Adrenal gland (tissue), 12 donors: ENCODE data around the gene SLC22A5. TPM values are rescaled to one million over a fixed set of nuclear protein-coding genes. Genes with fewer than 3 reads are reported as not detected.

Source experiments
- DNase-seq, 7 donors: peaks; one replicate each; pipeline ENCODE4 v3.0.0-alpha.2; 2019 to 2020
- H3K27ac ChIP-seq, 5 donors: fragments of 200-600 bp; sonication (generic) in 4 of 5; 1 replicate in 3 of 5; 2 replicates in 2 of 5; pipeline versions ENCODE4 v1.5.1 to v1.8.0; 2016 to 2020; ENCODE audit warnings: mild to moderate bottlenecking in 1 of 5
- H3K27me3 ChIP-seq: fragments of 200-600 bp; 2 replicates; pipeline ENCODE4 v1.8.0; 2021
- H3K36me3 ChIP-seq, 2 donors: fragments of 200-600 bp; replicated peaks in 1 of 2; 1 replicate in 1 of 2; 2 replicates in 1 of 2; pipeline versions ENCODE4 v1.5.1 to v1.8.0; 2018 to 2022
- H3K4me1 ChIP-seq, 2 donors: fragments of 200-600 bp; replicated peaks in 1 of 2; 1 replicate in 1 of 2; 2 replicates in 1 of 2; pipeline versions ENCODE4 v1.5.1 to v1.8.0; 2018 to 2021
- H3K4me3 ChIP-seq, 4 donors: fragments of 200-600 bp; sonication (generic) in 3 of 4; one replicate each; pipeline ENCODE4 v1.5.1; 2016 to 2018
- H3K9me3 ChIP-seq, 3 donors: fragments of 200-600 bp; sonication (generic) in 1 of 3; replicated peaks in 1 of 3; 1 replicate in 2 of 3; 2 replicates in 1 of 3; pipeline versions ENCODE4 v1.5.1 to v1.8.0; 2016 to 2021
- POLR2A ChIP-seq, 2 donors: fragments of 450-650 bp; IDR thresholded peaks; one replicate each; pipeline ENCODE4 v1.6.1; 2017; ENCODE audit warnings: antibody characterized with exemption in 2 of 2, mild to moderate bottlenecking in 2 of 2, moderate library complexity in 1 of 2
- WGBS, 4 donors: extraction: QIAGEN DNeasy Blood & Tissue Kit in 2 of 4; methylation state at CpG; one replicate each; pipeline versions ENCODE4 v1.1.5 to v1.1.7; 2013 to 2017; 5-methylcytosine and 5-hydroxymethylcytosine counted together
- intact Hi-C, 2 donors: fragments of 100-400 bp; cut with DNase I; formaldehyde crosslinking; loops; one replicate each; pipeline versions ENCODE4 v1.14.1 to v1.15.0; 2022 to 2023
- polyA plus RNA-seq, 3 donors: library from polyadenylated mRNA; stranded (reverse); fragments of 200-250 nt in 2 of 3; fragments of 350-450 nt in 1 of 3; fragmentation: Illumina TruSeq in 1 of 3; extraction: RNeasy Lipid Tissue Mini Kit (QIAGEN cat#74804) in 1 of 3; gene quantifications; one replicate each; pipeline ENCODE4 v1.2.3, GENCODE V29; 2013 to 2014
- total RNA-seq, 9 donors: library from RNA; depleted of rRNA in 4 of 9; stranded (reverse); fragments of >200 nt in 4 of 9; fragments of 120-200 nt in 1 of 9; fragmentation: NEBNext Ultra II Directional in 1 of 9; extraction: Animal tissue kit (Norgen Biotek cat#: 25700) in 1 of 9; gene quantifications; one replicate each; pipeline versions ENCODE4 v1.1.0 to v1.2.4, GENCODE V29; 2013 to 2023
- TF ChIP-seq, protein P1 (sequence below), 6 experiments: fragments of 450-650 bp in 4 of 6; fragments of 200-600 bp in 2 of 6; sonication (generic) in 1 of 6; IDR thresholded peaks; 1 replicate in 5 of 6; 2 replicates in 1 of 6; pipeline versions ENCODE4 v1.5.1 to v1.8.0; 2016 to 2021; ENCODE audit warnings: antibody characterized with exemption in 6 of 6, mild to moderate bottlenecking in 2 of 6, moderate library complexity in 1 of 6
- donor health status: healthy with polysubstance abuse.
- donor health status: Bipolar disorder and iron deficiency.
- donor health status: DM: yes; HTN: yes; CAD: no.
- donor health status: DM: no; HTN: no; CAD: no.
- donor health status: DM: no; HTN: no; CAD: no.
- donor health status: DM: yes; HTN: yes; CAD: no.

Gene SLC22A5
- total and polyA plus RNA-seq, 12 donors = 4.4 to 24.1 (median 13.7) TPM

DNA sequence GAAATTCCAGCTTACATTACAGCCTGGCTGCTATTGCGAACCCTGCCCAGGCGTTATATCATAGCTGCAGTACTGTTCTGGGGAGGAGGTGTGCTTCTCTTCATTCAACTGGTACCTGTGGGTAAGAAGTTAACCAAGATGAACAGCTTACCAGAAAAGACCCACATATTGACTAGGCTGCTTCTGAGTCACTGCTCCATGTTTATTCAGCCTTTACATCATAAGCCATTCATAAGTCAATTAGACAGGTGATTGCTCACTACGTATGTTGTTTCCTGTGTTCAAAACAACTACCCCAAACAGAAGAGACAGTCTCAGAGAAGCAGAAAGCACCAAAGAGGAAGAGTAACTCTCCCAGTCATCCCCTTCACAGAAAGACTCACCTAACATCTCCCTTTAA, 34.7 kb upstream of the SLC22A5 start:
- H3K4me1 ChIP-seq = no peaks in the 10 kb centered on the region
- H3K36me3 ChIP-seq = peaks cover 0 to 17% of the 10 kb centered on the region in 2 donors
- 87 to 90% (median 89%) methylated on average over 3 of the region's 3 CpGs for WGBS, 4 donors
- H3K27ac ChIP-seq = no peak overlapping the region
- no peak for DNase-seq
- no peaks in the 10 kb centered on the region for H3K9me3 ChIP-seq
- intact Hi-C loops = no loop called here
- TF ChIP-seq POLR2A (IDR thresholded peaks at IDR 0.05) = no peak
- TF ChIP-seq, protein P1, sequence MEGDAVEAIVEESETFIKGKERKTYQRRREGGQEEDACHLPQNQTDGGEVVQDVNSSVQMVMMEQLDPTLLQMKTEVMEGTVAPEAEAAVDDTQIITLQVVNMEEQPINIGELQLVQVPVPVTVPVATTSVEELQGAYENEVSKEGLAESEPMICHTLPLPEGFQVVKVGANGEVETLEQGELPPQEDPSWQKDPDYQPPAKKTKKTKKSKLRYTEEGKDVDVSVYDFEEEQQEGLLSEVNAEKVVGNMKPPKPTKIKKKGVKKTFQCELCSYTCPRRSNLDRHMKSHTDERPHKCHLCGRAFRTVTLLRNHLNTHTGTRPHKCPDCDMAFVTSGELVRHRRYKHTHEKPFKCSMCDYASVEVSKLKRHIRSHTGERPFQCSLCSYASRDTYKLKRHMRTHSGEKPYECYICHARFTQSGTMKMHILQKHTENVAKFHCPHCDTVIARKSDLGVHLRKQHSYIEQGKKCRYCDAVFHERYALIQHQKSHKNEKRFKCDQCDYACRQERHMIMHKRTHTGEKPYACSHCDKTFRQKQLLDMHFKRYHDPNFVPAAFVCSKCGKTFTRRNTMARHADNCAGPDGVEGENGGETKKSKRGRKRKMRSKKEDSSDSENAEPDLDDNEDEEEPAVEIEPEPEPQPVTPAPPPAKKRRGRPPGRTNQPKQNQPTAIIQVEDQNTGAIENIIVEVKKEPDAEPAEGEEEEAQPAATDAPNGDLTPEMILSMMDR (IDR thresholded peaks at IDR 0.05) = no peak
- H3K27me3 ChIP-seq = no peaks in the 10 kb centered on the region
- H3K4me3 ChIP-seq = no peak overlapping the region

DNA sequence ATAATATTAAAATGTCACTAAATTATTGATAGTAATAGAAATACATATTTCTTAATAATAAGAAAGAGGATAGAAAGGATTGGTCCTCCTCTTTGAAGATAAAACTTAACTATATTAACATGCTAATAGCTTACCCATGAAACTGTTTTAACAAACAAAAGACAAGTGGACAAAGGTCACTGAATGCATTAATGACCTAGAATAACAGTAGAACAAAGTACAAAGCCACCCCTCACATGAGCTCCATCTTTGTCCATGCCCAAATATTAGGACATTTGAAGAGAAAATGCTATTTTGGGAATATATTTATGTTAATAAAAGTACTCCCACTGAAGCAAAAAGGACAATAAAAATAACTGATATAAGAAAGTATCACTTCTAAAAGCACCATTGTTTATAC, 34.1 kb upstream of the SLC22A5 start:
- no peak for DNase-seq
- TF ChIP-seq, protein P1 (IDR thresholded peaks at IDR 0.05) = no peak
- TF ChIP-seq POLR2A (IDR thresholded peaks at IDR 0.05) = no peak
- Histone ChIP-seq H3K36me3 (peaks cover 0 to 14% of the 10 kb centered on the region in 2 donors), H3K27ac (no peak overlapping the region), H3K4me1 (no peaks in the 10 kb centered on the region), H3K9me3 (no peaks in the 10 kb centered on the region), H3K27me3 (no peaks in the 10 kb centered on the region), H3K4me3 (no peak overlapping the region)
- intact Hi-C loops = no loop called here

DNA sequence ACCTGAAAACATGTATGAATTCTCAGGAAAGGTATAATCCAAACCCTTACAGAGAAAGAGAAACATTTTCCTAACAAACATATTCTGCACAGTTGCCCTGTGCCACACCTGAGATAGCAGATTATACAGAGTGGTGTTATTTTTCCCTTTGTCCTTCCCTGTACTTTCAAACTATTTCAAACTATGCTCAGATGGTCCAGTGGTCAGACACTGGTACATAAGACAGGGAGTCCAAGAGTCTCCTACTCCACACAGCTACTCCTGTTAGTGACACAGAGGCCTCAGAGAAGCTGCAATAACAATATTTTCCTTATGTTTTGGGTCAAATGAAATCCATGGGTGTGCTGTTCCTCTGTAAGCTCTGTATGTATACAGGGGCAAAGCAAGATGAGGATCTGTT, 30.0 kb upstream of the SLC22A5 start:
- H3K4me3 ChIP-seq = no peak overlapping the region
- TF ChIP-seq, protein P1 (IDR thresholded peaks at IDR 0.05) = no peak
- TF ChIP-seq POLR2A (IDR thresholded peaks at IDR 0.05) = no peak
- no peaks in the 10 kb centered on the region for H3K4me1 ChIP-seq
- no peak for DNase-seq
- intact Hi-C loops = no loop called here
- no peaks in the 10 kb centered on the region for H3K27me3 ChIP-seq
- H3K27ac ChIP-seq = no peak overlapping the region
- H3K9me3 ChIP-seq = no peaks in the 10 kb centered on the region
- H3K36me3 ChIP-seq = peaks cover 0 to 2% of the 10 kb centered on the region in 2 donors

DNA sequence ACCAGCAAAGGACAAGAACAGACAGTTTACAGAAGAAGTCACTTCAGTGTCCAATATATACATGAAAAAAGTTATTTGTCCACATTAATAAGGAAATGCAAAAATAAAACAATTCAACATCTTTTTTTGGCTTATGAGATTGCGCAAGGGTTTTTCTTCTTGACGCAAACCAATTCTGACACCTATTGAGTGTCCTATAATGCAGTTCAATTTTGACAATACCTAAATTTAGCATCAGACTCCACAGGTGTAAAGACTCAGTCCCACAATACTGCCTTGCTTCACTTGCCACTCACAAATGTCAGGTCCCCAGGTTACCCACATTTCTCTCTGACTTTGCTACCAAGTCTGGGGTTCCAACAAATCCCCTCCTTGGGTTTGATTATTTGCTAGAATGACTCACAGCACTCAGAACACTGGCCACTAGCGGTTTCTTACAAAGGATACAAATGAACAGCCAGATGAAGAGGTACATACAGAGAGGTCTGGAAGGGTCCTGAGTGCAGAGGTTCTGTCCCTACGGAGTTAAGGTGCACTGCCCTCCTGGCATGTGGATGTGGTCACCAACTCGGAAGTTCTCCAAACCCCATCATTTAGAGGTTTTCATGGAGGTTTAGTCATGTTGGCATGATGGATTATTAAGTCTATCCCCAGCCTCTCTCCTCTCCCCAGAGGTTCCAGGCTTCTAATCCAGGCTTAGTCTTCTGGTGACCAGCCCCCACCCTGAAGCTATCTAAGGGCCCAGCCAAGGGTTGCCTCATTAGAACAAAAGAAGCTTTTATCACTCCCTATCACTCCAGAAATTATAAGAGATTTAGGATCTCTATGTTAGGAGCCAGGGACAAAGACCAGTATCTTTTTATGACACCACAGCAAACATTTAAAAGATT, 27.0 kb upstream of the SLC22A5 start:
- H3K4me1 ChIP-seq = no peaks in the 10 kb centered on the region
- WGBS, 4 donors = 64 to 81% (median 67%) methylated on average over 4 to 5 of the region's 5 CpGs
- H3K36me3 ChIP-seq = no peaks in the 10 kb centered on the region
- H3K27ac ChIP-seq = no peak overlapping the region
- no peaks in the 10 kb centered on the region for H3K27me3 ChIP-seq
- H3K9me3 ChIP-seq = no peaks in the 10 kb centered on the region
- TF ChIP-seq POLR2A (IDR thresholded peaks at IDR 0.05) = no peak
- TF ChIP-seq, protein P1 (IDR thresholded peaks at IDR 0.05) = no peak
- no peak overlapping the region for H3K4me3 ChIP-seq
- DNase-seq = no peak
- intact Hi-C loops = no loop called here
